SJSA1 (cell line): ENCODE measurements around the gene RPS6KA3. TPM values are rescaled to one million over a fixed set of nuclear protein-coding genes. Genes with fewer than 3 reads are reported as not detected.
"Not testable (repeated sequence)": the region's sequence is repeated elsewhere in the genome, so short reads cannot be mapped to it uniquely, and the experiment has no call there.

ENCODE experiments used
- DNase-seq, 2 experiments: peaks; one replicate each; pipeline ENCODE4 v3.0.0-alpha.2; 2015 to 2020; ENCODE audit warnings: low spot score in 2 of 2, low read depth in 1 of 2
- H3K27ac ChIP-seq: fragments of 250-450 bp; sonication (Bioruptor Pico); 2 replicates; pipeline ENCODE4 v1.5.1; 2020; ENCODE audit warnings: mild to moderate bottlenecking, moderate library complexity
- H3K27me3 ChIP-seq: fragments of 250-450 bp; sonication (Bioruptor Pico); replicated peaks from 2 replicates; pipeline ENCODE4 v1.5.1; 2020; ENCODE audit warnings: mild to moderate bottlenecking, moderate library complexity
- H3K36me3 ChIP-seq: fragments of 250-450 bp; sonication (Bioruptor Pico); 2 replicates; pipeline ENCODE4 v1.5.1; 2020; ENCODE audit warnings: mild to moderate bottlenecking
- H3K4me1 ChIP-seq: fragments of 250-450 bp; sonication (Bioruptor Pico); replicated peaks from 2 replicates; pipeline ENCODE4 v1.6.1; 2021; ENCODE audit warnings: mild to moderate bottlenecking
- H3K4me3 ChIP-seq: fragments of 250-450 bp; sonication (Bioruptor Pico); 2 replicates; pipeline ENCODE4 v1.5.1; 2020; ENCODE audit warnings: mild to moderate bottlenecking
- H3K9me3 ChIP-seq: fragments of 250-450 bp; sonication (Bioruptor Pico); replicated peaks from 2 replicates; pipeline ENCODE4 v1.5.1; 2020; ENCODE audit warnings: mild to moderate bottlenecking
- total RNA-seq: library from RNA; depleted of rRNA; stranded (reverse); fragments of >200 nt; shearing (Covaris generic); gene quantifications from 2 replicates; pipeline ENCODE4 v1.2.3, GENCODE V29; 2014

RPS6KA3 gene
- total RNA-seq, 1 experiment from 2014 or later = 43.8 TPM

GRCh38 chrX:20252381-20253231 lies 14.1 kb downstream of the RPS6KA3 start:
- Histone ChIP-seq H3K27me3 (no peaks in the 10 kb centered on the region), H3K9me3 (no peaks in the 10 kb centered on the region), H3K4me3 (no peak overlapping the region), H3K4me1 (peaks cover 6% of the 10 kb centered on the region), H3K27ac (no peak overlapping the region), H3K36me3 (no peaks in the 10 kb centered on the region; the same call in 1 of the 2 replicates)
- DNase-seq = peak; percentile 20 to 37

GRCh38 chrX:20251691-20252090 lies 15.0 kb downstream of the RPS6KA3 start:
- no peak overlapping the region for H3K4me3 ChIP-seq
- no peaks in the 10 kb centered on the region for H3K9me3 ChIP-seq
- H3K27ac ChIP-seq = no peak overlapping the region
- peaks cover 6% of the 10 kb centered on the region for H3K4me1 ChIP-seq
- DNase-seq = no peak
- no peaks in the 10 kb centered on the region; the same call in 1 of the 2 replicates for H3K36me3 ChIP-seq
- H3K27me3 ChIP-seq = no peaks in the 10 kb centered on the region

- H3K36me3 ChIP-seq, H3K27me3 ChIP-seq, H3K4me1 ChIP-seq, H3K27ac ChIP-seq, DNase-seq, H3K9me3 ChIP-seq, H3K4me3 ChIP-seq: not testable (repeated sequence)
Observed at GRCh38 chrX:20250146-20250545, 16.6 kb downstream of the RPS6KA3 start.

- no peak for DNase-seq
- no peaks in the 10 kb centered on the region for H3K9me3 ChIP-seq
- no peaks in the 10 kb centered on the region; the same call in 1 of the 2 replicates for H3K36me3 ChIP-seq
- no peak overlapping the region for H3K4me3 ChIP-seq
- no peak overlapping the region for H3K27ac ChIP-seq
- no peaks in the 10 kb centered on the region for H3K27me3 ChIP-seq
- H3K4me1 ChIP-seq = peaks cover 6% of the 10 kb centered on the region
Observed at GRCh38 chrX:20248592-20249192, 18.0 kb downstream of the RPS6KA3 start.

GRCh38 chrX:20244931-20245330 lies 21.8 kb downstream of the RPS6KA3 start:
- Histone ChIP-seq H3K27ac (no peak overlapping the region), H3K4me1 (no peaks in the 10 kb centered on the region), H3K4me3 (no peak overlapping the region), H3K27me3 (no peaks in the 10 kb centered on the region), H3K9me3 (no peaks in the 10 kb centered on the region), H3K36me3 (no peaks in the 10 kb centered on the region)
- DNase-seq = no peak

GRCh38 chrX:20240201-20240600 lies 26.5 kb downstream of the RPS6KA3 start:
- Histone ChIP-seq H3K36me3 (no peaks in the 10 kb centered on the region), H3K27ac (no peak overlapping the region), H3K4me3 (no peak overlapping the region), H3K9me3 (no peaks in the 10 kb centered on the region), H3K27me3 (no peaks in the 10 kb centered on the region), H3K4me1 (no peaks in the 10 kb centered on the region)
- no peak for DNase-seq

GRCh38 chrX:20237864-20238263 lies 28.8 kb downstream of the RPS6KA3 start:
- Histone ChIP-seq H3K27me3 (no peaks in the 10 kb centered on the region), H3K4me1 (no peaks in the 10 kb centered on the region), H3K9me3 (no peaks in the 10 kb centered on the region), H3K4me3 (no peak overlapping the region), H3K27ac (no peak overlapping the region), H3K36me3 (no peaks in the 10 kb centered on the region)
- DNase-seq = no peak

- Histone ChIP-seq H3K36me3 (no peaks in the 10 kb centered on the region), H3K27ac (no peak overlapping the region), H3K27me3 (no peaks in the 10 kb centered on the region), H3K4me3 (no peak overlapping the region), H3K9me3 (no peaks in the 10 kb centered on the region), H3K4me1 (no peaks in the 10 kb centered on the region)
- no peak for DNase-seq
Observed at GRCh38 chrX:20235755-20236154, 31.0 kb downstream of the RPS6KA3 start.

- no peak overlapping the region for H3K27ac ChIP-seq
- no peaks in the 10 kb centered on the region for H3K9me3 ChIP-seq
- H3K4me3 ChIP-seq = no peak overlapping the region
- DNase-seq = no peak
- no peaks in the 10 kb centered on the region for H3K4me1 ChIP-seq
- H3K27me3 ChIP-seq = no peaks in the 10 kb centered on the region
- no peaks in the 10 kb centered on the region for H3K36me3 ChIP-seq
Observed at GRCh38 chrX:20233336-20233735, 33.4 kb downstream of the RPS6KA3 start.

- DNase-seq = no peak
- no peak overlapping the region for H3K27ac ChIP-seq
- no peaks in the 10 kb centered on the region for H3K27me3 ChIP-seq
- no peaks in the 10 kb centered on the region for H3K9me3 ChIP-seq
- no peak overlapping the region for H3K4me3 ChIP-seq
- H3K4me1 ChIP-seq = no peaks in the 10 kb centered on the region
- 0 out of 2 replicates have a peak, but pooled peaks cover 3% of the 10 kb centered on the region for H3K36me3 ChIP-seq
Observed at GRCh38 chrX:20231598-20231997, 35.1 kb downstream of the RPS6KA3 start.

- Histone ChIP-seq H3K9me3 (no peaks in the 10 kb centered on the region), H3K36me3 (0 out of 2 replicates have a peak, but pooled peaks cover 3% of the 10 kb centered on the region), H3K4me3 (no peak overlapping the region), H3K4me1 (no peaks in the 10 kb centered on the region; the same call in 1 of the 2 replicates), H3K27me3 (no peaks in the 10 kb centered on the region), H3K27ac (no peak overlapping the region)
- no peak for DNase-seq
Observed at GRCh38 chrX:20230406-20230805, 36.3 kb downstream of the RPS6KA3 start.

- Histone ChIP-seq H3K27me3 (no peaks in the 10 kb centered on the region), H3K27ac (no peak overlapping the region), H3K4me3 (no peak overlapping the region), H3K4me1 (no peaks in the 10 kb centered on the region; the same call in 1 of the 2 replicates), H3K9me3 (no peaks in the 10 kb centered on the region), H3K36me3 (0 out of 2 replicates have a peak, but pooled peaks cover 3% of the 10 kb centered on the region)
- no peak for DNase-seq
Observed at GRCh38 chrX:20229155-20229554, 37.6 kb downstream of the RPS6KA3 start.

GRCh38 chrX:20228245-20228644 lies 38.5 kb downstream of the RPS6KA3 start:
- Histone ChIP-seq H3K36me3 (0 out of 2 replicates have a peak, but pooled peaks cover 3% of the 10 kb centered on the region), H3K4me1 (no peaks in the 10 kb centered on the region; the same call in 1 of the 2 replicates), H3K27me3 (no peaks in the 10 kb centered on the region), H3K4me3 (no peak overlapping the region), H3K27ac (no peak overlapping the region), H3K9me3 (no peaks in the 10 kb centered on the region)
- DNase-seq = no peak

GRCh38 chrX:20227116-20227515 lies 39.6 kb downstream of the RPS6KA3 start:
- H3K4me3 ChIP-seq = no peak overlapping the region
- H3K9me3 ChIP-seq = no peaks in the 10 kb centered on the region
- no peak overlapping the region for H3K27ac ChIP-seq
- peaks cover 1% of the 10 kb centered on the region for H3K4me1 ChIP-seq
- no peaks in the 10 kb centered on the region for H3K27me3 ChIP-seq
- 0 out of 2 replicates have a peak, but pooled peaks cover 3% of the 10 kb centered on the region for H3K36me3 ChIP-seq
- DNase-seq = no peak
